Measurements from ENCODE around the gene CNRIP1. TPM values are rescaled to one million over a fixed set of nuclear protein-coding genes. Genes with fewer than 3 reads are reported as not detected.

CNRIP1 gene
- total RNA-seq, 1 experiment from 2014 or later = 14.0 TPM

DNA sequence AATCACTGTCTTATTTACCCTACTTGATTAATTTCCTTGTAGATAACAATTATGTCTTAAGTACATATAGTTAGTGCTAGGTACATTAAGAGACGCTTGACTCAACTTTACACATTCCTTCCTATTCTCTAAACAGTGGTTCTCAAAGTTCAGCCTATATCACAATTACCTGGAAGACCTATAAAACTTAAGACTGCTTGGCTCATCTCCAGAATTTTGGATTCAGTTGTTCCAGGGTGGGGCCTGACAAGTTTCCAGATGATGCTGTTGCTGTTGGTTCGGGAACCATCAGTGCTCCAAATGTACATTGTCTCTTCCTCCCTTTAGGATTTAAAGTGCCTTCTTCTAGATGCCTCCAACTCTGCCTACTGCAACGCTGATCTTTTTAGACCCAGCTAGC lies 71.4 kb downstream of the CNRIP1 start:
- Histone ChIP-seq H3K9me3 (replicated peaks) (no peaks in the 10 kb centered on the region; the same call in 1 of the 2 replicates), H3K27ac (no peak overlapping the region), H3K36me3 (peaks cover 39% of the 10 kb centered on the region), H3K4me3 (no peak overlapping the region), H3K27me3 (replicated peaks) (no peaks in the 10 kb centered on the region), H3K4me1 (replicated peaks) (peaks cover 17% of the 10 kb centered on the region)
- DNase-seq (ENCODE audit: low read depth in 1 of 2, low spot score in 2 of 2) = no peak

DNA sequence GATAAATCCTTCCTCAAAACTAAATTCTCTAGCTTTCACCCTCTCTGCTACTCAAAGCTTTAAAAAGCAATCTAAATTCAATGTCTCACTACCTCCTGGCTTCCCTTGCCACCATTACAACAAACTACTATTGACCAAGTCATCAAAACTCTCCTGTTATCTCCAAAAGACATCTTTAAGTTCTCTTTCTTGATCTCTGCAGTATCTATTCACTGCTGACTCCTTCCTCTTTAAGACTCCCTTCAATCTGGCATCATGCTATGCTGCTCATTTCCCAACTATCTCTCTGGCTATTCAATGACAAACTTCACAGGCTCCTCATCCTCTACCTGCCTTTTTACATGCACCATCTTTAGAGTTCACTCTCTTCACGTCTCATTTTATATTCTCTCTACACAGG lies 73.4 kb downstream of the CNRIP1 start:
- DNase-seq (ENCODE audit: low read depth in 1 of 2, low spot score in 2 of 2) = no peak
- peaks cover 34% of the 10 kb centered on the region for H3K36me3 ChIP-seq
- H3K9me3 ChIP-seq (replicated peaks) = no peaks in the 10 kb centered on the region
- H3K27me3 ChIP-seq (replicated peaks) = no peaks in the 10 kb centered on the region
- no peak overlapping the region for H3K4me3 ChIP-seq
- H3K27ac ChIP-seq = no peak overlapping the region
- peaks cover 12% of the 10 kb centered on the region for H3K4me1 ChIP-seq (replicated peaks)

DNA sequence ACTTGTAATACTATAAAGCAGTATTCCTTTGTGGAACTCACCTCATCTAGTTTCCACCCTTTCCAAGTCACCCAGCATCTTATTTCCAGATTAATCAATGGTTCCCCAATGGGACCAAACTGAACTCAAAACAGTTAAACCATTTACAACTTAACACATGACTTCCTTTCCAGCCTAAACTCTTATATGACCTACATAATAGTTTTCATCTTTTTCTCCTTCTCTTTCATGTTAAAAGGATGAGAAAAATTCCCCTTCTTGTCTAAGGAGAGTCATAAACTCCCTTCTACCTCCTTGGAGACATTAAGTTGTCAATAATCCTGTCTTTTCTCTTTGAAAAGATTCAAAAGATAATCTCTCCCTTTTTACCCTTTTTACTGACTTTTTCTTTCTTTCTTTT lies 74.1 kb downstream of the CNRIP1 start:
- Histone ChIP-seq H3K4me1 (replicated peaks) (peaks cover 11% of the 10 kb centered on the region), H3K27ac (no peak overlapping the region), H3K27me3 (replicated peaks) (no peaks in the 10 kb centered on the region), H3K36me3 (peaks cover 29% of the 10 kb centered on the region), H3K9me3 (replicated peaks) (no peaks in the 10 kb centered on the region), H3K4me3 (no peak overlapping the region)
- no peak for DNase-seq (ENCODE audit: low read depth in 1 of 2, low spot score in 2 of 2)

DNA sequence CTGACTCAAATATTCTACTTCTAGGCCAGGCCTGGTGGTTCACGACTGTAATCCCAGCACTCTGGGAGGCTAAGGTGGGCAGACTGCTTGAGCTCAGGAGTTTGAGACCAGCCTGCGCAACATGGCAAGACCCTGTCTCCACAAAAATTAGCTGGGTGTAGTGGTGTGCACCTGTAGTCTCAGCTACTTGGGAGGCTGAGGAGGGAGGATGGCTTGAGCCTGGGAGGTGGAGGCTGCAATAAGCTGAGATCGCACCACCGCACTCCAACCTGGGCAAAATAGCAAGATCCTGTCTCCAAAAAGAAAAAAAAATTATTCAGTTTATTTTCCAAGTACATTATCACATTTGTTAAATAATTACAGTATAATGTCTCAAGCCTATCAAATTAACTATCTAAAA lies 74.7 kb downstream of the CNRIP1 start:
- Histone ChIP-seq H3K27me3 (replicated peaks) (no peaks in the 10 kb centered on the region), H3K9me3 (replicated peaks) (no peaks in the 10 kb centered on the region), H3K36me3 (peaks cover 25% of the 10 kb centered on the region), H3K4me1 (replicated peaks) (peaks cover 11% of the 10 kb centered on the region), H3K4me3 (no peak overlapping the region), H3K27ac (no peak overlapping the region)
- DNase-seq (ENCODE audit: low read depth in 1 of 2, low spot score in 2 of 2) = no peak

DNA sequence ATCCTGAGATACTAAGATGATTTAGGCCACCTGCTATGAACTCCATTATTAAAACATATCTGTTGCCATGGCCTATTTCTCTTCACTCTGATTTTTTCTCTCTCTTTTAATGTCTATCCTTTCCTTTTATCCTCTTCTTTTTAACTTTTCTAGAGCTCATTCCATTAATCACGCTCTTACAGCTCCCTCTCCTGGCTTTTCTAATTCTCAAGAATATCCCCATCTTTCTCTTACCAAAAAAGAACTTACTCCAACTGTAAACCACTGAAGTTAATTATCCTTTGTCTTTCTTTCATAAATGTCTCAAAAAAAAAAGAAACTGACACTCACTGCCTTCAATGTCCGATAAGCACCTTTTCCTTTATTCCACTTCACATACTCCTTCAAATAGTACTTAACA lies 75.3 kb downstream of the CNRIP1 start:
- Histone ChIP-seq H3K36me3 (peaks cover 21% of the 10 kb centered on the region), H3K9me3 (replicated peaks) (no peaks in the 10 kb centered on the region), H3K27me3 (replicated peaks) (no peaks in the 10 kb centered on the region), H3K27ac (no peak overlapping the region), H3K4me1 (replicated peaks) (peaks cover 12% of the 10 kb centered on the region), H3K4me3 (no peak overlapping the region)
- no peak for DNase-seq (ENCODE audit: low read depth in 1 of 2, low spot score in 2 of 2)

Other genes with a start within 250 kb of the CNRIP1 start
- gene PNO1, start 162.1 kb downstream of the CNRIP1 start, total RNA-seq (2014; rRNA removed; shearing (Covaris generic)) = 31.4 and 39.3 TPM in 2 replicates
- 18.7 and 26.5 TPM in 2 replicates for gene PPP3R1, start 67.4 kb downstream of the CNRIP1 start, total RNA-seq (2014; rRNA removed; shearing (Covaris generic))
- gene PLEK, start 45.3 kb upstream of the CNRIP1 start, total RNA-seq (2014; rRNA removed; shearing (Covaris generic)) = not detected in 2 replicates
- 0.60 and 0.74 TPM in 2 replicates for gene FBXO48, start 147.3 kb upstream of the CNRIP1 start, total RNA-seq (2014; rRNA removed; shearing (Covaris generic))
- gene APLF, start 147.6 kb upstream of the CNRIP1 start, total RNA-seq (2014; rRNA removed; shearing (Covaris generic)) = 1.2 and 1.8 TPM in 2 replicates